HFF-Myc (cell line): Measurements from ENCODE around the gene METTL8.
"Not testable (repeated sequence)": the region's sequence is repeated elsewhere in the genome, so short reads cannot be mapped to it uniquely, and the experiment has no call there.

ENCODE experiments used
- DNase-seq: peaks from one replicate; pipeline ENCODE4 v3.0.0-alpha.2; 2011; ENCODE audit warnings: low read depth; ENCODE audit errors: extremely low read depth
- H3K4me3 ChIP-seq: replicated peaks from 2 replicates; pipeline ENCODE4 v1.5.1; 2011; ENCODE audit warnings: low read depth, mild to moderate bottlenecking, control low read depth, low read length
- CTCF ChIP-seq: IDR thresholded peaks from 2 replicates; pipeline ENCODE4 v1.5.1; 2012; ENCODE audit warnings: mild to moderate bottlenecking, low read depth, low read length, control low read depth; ENCODE audit errors: missing control alignments

The METTL8 gene

GRCh38 chr2:171365778-171366177 lies 68.0 kb downstream of the METTL8 start:
- no peak overlapping the region for H3K4me3 ChIP-seq
- no peak for DNase-seq
- TF ChIP-seq CTCF: no peak

GRCh38 chr2:171365232-171365631 lies 68.6 kb downstream of the METTL8 start:
- peak; percentile 20 for DNase-seq
- H3K4me3 ChIP-seq: no peak overlapping the region
- TF ChIP-seq CTCF: no peak

- DNase-seq: no peak
- TF ChIP-seq CTCF: no peak
- H3K4me3 ChIP-seq: no peak overlapping the region
These were observed 71.4 kb downstream of the METTL8 start for GRCh38 chr2:171362396-171362795.

GRCh38 chr2:171360905-171361304 lies 72.9 kb downstream of the METTL8 start:
- no peak for DNase-seq
- H3K4me3 ChIP-seq: no peak overlapping the region
- no peak for TF ChIP-seq CTCF

- DNase-seq, H3K4me3 ChIP-seq: not testable (repeated sequence)
These were observed 80.0 kb downstream of the METTL8 start for GRCh38 chr2:171353746-171354145.

GRCh38 chr2:171348056-171348455 lies 85.7 kb downstream of the METTL8 start:
- no peak overlapping the region for H3K4me3 ChIP-seq
- DNase-seq: no peak
- TF ChIP-seq CTCF: no peak

- H3K4me3 ChIP-seq: no peak overlapping the region
- no peak for TF ChIP-seq CTCF
- peak; percentile 85 for DNase-seq
These were observed 86.2 kb downstream of the METTL8 start for GRCh38 chr2:171347591-171348032.
